HFF-Myc (cell line): ENCODE data around the gene PDE4D.

Source experiments
- DNase-seq: peaks from one replicate; pipeline ENCODE4 v3.0.0-alpha.2; 2011; ENCODE audit warnings: low read depth; ENCODE audit errors: extremely low read depth
- H3K4me3 ChIP-seq: replicated peaks from 2 replicates; pipeline ENCODE4 v1.5.1; 2011; ENCODE audit warnings: low read depth, mild to moderate bottlenecking, control low read depth, low read length
- TF ChIP-seq, protein P1 (sequence below): IDR thresholded peaks from 2 replicates; pipeline ENCODE4 v1.5.1; 2012; ENCODE audit warnings: mild to moderate bottlenecking, low read depth, low read length, control low read depth; ENCODE audit errors: missing control alignments

Gene PDE4D

DNA sequence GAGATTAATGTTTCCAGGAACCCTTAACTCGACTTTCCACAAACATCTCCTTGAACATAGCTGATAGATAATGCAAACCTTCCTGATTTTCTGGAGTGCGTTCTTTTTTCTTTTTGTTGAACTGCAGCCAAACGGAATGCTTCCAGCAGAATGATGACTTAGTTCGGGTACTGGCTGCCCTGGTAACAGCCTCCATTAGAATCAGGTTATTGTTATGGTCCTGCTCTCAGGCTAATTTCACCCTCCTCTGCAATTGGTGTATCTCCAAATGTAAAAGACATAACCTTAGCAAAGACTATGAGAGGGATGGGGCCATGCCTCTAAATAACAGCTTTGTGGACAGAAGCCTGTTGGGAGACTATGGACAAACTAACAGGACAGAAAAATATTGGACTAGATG lies 116.5 kb downstream of the PDE4D start:
- DNase-seq, result no peak
- no peak overlapping the region for H3K4me3 ChIP-seq
- TF ChIP-seq, protein P1, sequence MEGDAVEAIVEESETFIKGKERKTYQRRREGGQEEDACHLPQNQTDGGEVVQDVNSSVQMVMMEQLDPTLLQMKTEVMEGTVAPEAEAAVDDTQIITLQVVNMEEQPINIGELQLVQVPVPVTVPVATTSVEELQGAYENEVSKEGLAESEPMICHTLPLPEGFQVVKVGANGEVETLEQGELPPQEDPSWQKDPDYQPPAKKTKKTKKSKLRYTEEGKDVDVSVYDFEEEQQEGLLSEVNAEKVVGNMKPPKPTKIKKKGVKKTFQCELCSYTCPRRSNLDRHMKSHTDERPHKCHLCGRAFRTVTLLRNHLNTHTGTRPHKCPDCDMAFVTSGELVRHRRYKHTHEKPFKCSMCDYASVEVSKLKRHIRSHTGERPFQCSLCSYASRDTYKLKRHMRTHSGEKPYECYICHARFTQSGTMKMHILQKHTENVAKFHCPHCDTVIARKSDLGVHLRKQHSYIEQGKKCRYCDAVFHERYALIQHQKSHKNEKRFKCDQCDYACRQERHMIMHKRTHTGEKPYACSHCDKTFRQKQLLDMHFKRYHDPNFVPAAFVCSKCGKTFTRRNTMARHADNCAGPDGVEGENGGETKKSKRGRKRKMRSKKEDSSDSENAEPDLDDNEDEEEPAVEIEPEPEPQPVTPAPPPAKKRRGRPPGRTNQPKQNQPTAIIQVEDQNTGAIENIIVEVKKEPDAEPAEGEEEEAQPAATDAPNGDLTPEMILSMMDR, result no peak

DNA sequence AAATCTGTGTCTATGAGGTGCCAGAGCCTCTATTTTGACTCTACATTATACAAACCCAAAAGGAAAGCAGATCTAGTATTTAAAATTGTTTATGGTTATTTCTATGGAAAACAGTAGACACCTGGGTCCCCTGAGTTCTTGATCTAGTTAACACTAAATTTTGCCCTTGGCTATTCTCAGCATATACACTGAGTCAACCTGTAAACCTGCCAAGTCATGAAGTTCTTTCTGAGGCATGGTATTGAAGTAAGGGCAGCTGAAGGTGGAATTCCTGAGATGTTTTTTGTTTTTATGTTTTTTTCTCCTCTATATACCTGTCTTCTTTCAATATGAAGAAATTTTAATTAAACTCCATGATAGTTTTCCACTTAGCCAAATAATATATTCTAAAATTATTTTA lies 120.2 kb downstream of the PDE4D start:
- TF ChIP-seq, protein P1, result no peak
- DNase-seq, result no peak
- H3K4me3 ChIP-seq, result no peak overlapping the region

DNA sequence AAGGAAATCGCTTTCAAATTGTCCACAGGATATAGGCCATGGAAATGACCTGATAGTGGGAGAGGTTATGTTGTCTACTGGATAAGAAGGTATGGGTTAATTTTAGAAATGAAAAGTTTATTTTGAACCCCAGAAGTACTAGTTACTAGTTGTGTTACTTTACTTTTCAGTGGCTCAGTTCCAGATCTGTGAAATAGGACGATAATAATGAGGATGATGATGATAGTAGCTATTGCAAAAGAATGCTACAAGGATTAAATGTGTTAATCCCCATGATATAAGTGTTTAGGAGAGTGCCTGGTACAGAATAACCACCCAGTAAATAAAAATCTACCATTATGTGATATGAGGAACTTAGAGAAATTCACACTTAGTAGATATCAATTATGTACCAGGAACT lies 120.8 kb downstream of the PDE4D start:
- no peak overlapping the region for H3K4me3 ChIP-seq
- TF ChIP-seq, protein P1, result no peak
- DNase-seq, result no peak

GRCh38 chr5:59772206-59772605 lies 121.3 kb downstream of the PDE4D start:
- DNase-seq, result no peak
- TF ChIP-seq, protein P1, result no peak
- H3K4me3 ChIP-seq, result no peak overlapping the region

GRCh38 chr5:59770953-59771352 lies 122.6 kb downstream of the PDE4D start:
- no peak overlapping the region for H3K4me3 ChIP-seq
- TF ChIP-seq, protein P1, result no peak
- no peak for DNase-seq

- H3K4me3 ChIP-seq, result no peak overlapping the region
- TF ChIP-seq, protein P1, result no peak
- DNase-seq, result no peak
These were observed 123.7 kb downstream of the PDE4D start for GRCh38 chr5:59769832-59770231.

DNA sequence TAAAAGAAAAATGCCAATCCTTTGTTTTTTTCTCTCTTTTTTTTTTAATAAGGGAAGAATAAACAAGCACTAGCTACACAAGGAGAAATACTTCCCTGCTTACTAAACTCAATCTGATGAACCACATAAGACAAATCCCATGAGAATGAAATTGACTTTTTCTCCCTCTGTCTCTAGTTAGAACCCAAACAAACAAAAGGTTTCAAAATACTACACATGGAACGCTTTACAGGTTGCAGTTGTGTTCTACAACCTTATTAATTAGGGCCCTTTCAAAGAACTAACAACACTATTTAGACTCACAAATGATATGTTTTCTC lies 124.5 kb downstream of the PDE4D start:
- peak overlapping the region; percentile 74 for H3K4me3 ChIP-seq
- TF ChIP-seq, protein P1, result no peak
- DNase-seq, result no peak
